Cortex of kidney (tissue), 1 donor: ENCODE measurements around the gene TEC.

ENCODE experiments used
- DNase-seq: peaks from one replicate; lab custom pipeline; 2025; lab: John Stamatoyannopoulos, UW

Gene TEC

GRCh38 chr4:48269861-48270522 is 354 bp upstream of the TEC start:
- DNase-seq = peak; percentile 45

- no peak for DNase-seq
These were observed 2.1 kb downstream of the TEC start for GRCh38 chr4:48267574-48267973.

DNA sequence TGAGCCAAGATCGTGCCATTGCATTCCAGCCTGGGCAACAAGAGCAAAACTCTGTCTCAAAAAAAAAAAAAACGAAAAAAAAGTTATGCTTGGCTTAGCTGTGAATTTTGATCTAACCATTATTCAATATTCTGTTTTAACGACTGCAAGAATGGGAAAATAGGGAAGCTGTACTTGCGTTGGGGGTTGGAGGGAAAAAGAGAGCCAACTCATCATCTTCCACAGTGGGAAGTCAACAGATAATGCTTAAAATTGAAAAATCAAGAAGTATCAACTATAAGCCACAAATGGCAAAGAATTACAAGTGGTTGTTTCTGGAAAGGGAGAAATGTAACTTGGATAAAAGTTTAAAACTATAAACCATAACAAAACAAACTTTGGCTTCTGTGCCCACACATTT is 2.9 kb downstream of the TEC start:
- DNase-seq = no peak

DNA sequence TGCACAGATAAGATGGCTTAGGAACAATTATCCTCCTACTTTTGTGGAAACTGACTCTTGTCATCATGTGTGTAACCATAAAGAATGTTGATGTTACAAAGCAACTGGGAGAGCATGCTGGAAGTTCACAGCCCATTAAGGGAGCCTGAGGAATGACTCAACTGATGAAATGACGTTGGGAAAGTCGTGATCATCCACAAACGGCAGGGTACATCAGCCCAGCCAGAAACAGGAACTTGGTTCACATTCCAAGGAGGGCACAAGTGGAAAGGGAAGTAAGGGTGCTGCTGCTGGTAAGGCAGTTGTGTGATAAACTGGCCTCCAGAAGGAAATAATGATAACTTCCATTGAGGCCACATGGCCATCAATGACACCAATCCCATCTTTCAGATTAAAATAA is 6.7 kb downstream of the TEC start:
- no peak for DNase-seq

DNA sequence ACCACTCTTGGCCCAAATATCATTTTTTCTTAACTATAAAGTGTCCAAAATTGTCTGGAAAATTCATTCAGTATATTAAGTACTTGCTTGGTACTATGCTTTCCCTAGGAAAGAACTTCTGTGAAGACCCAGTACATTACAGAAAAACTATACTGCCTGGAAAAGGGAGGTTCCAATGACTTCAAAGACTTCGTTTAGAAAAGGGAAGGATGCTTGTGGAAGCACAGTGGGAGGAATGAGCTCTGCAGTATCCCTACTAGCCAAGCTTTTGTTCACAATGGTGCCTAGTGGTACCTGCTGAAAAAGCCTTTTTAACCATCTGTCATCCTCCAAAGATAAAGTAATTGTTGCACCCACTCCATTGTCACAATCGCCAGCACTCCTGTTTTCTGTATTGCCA is 7.2 kb downstream of the TEC start:
- DNase-seq = no peak

- DNase-seq = no peak
These were observed 8.4 kb downstream of the TEC start for GRCh38 chr4:48261281-48261680.

DNA sequence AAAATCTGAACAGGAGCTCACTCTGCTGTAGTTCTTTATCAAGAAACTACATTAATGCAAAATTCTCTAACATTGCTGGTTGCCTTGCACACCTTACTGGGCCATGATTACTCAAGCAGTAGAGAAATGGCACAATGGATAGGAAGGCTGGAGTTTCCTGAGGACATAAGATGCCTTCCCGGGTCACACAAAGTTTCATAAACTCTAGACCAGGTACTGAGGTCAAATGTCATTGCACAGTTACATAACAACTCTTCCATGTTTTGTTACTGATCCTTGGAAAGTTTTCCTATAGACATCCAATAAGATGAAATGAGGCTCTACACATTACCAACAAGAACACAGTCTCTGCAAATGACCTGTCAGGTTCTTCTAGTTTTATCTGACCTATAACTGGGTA is 9.9 kb downstream of the TEC start:
- no peak for DNase-seq

DNA sequence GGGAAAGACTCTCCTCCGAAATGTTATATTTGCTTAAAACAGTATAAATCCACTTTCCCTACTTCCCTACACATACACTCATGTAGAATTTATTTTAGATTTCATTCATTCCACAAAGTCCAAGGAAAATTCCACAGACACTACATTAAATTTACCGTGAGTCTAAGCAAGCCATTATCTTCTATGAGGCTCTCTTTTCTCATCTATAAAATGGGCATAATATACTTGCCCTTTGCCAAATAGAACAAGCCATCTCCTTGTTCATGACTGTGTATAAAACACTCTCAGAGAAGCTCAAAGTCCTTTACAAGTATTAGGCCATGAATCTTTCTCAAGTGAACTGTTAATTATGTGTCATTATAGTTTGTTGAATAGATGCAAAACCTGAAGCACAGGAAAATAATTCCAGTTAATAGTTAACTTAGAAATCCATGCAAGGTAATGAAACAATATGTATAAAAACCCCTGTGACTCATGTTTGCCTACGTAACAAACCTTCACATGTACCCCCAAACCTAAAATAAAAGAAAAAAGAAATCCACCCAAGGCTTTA is 10.7 kb downstream of the TEC start:
- no peak for DNase-seq

GRCh38 chr4:48255959-48256342 is 13.7 kb downstream of the TEC start:
- DNase-seq = no peak

GRCh38 chr4:48255072-48255958 is 14.3 kb downstream of the TEC start:
- DNase-seq = no peak

GRCh38 chr4:48254381-48255071 is 15.1 kb downstream of the TEC start:
- no peak for DNase-seq

GRCh38 chr4:48252313-48252712 is 17.3 kb downstream of the TEC start:
- no peak for DNase-seq

DNA sequence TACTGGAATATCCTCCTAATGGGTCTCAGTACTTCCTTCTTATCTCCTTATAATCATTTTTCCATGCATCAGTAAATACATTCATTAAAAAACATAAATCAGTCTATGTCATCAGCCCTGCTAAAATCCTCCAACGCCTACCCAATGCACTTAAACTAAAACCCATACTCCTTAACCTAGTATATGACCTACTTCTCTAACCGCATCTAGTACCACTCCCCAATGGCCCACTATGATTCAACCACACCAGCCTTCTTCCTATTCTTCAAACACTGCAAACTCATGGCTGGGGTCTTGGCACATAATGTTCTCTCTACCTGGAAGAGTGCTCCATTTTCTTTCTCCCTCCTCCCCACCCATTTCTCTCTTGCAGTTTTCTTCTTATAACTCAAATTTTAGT is 18.7 kb downstream of the TEC start:
- DNase-seq = no peak

- DNase-seq = no peak
These were observed 19.3 kb downstream of the TEC start for GRCh38 chr4:48250343-48250742.

GRCh38 chr4:48249378-48249777 is 20.3 kb downstream of the TEC start:
- DNase-seq = no peak

DNA sequence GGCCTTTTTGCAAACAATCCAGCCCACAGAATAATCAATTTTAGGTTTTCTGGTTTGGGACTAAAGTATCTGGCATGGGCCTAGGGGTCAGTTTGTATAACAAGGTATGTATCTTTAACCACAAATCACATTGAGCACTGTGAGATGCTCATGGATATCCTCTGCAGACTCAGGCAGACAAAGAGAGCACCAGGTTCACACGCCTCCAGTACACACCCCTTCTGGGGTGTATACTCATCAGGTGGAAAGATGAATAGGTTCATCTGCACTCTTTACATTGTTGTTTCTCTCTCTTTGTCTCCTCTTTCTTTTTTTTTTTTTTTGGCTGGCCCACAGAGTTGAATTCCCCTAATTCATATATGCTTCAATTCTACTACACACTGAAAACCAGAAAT is 21.1 kb downstream of the TEC start:
- no peak for DNase-seq

DNA sequence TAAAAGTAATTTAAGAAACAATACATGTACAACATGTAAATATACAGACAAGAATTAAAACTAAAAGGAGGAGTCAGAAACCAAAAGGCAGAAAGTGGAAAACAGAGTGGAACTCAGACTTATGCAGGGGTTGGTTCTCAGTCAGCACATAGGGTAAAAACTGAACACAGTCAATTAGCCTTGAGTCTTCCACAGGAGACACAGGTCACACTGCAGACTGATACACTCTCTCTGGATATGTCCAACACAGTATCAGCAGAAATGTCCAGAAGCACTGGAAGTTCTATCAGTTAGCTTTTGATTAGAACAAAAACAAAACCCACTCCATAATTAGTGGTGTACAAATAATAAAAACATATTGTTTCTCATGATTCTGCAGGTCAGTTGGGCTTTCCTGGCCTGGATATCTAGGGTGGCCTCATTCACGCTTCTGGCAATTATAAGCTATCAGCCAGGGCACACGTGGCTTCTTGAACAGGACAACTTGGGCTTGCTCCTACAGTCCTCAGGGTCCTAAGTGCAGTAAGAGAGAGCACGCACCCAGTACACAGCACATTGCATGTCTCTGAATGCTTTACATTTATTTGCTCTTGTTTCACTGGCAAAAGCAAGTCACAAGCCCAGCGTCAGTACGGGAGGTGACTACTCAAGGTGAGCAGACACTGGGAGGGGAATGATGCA is 21.6 kb downstream of the TEC start:
- DNase-seq = no peak

- no peak for DNase-seq
These were observed 22.3 kb downstream of the TEC start for GRCh38 chr4:48247142-48247877.

- no peak for DNase-seq
These were observed 25.0 kb downstream of the TEC start for GRCh38 chr4:48244665-48245064.

DNA sequence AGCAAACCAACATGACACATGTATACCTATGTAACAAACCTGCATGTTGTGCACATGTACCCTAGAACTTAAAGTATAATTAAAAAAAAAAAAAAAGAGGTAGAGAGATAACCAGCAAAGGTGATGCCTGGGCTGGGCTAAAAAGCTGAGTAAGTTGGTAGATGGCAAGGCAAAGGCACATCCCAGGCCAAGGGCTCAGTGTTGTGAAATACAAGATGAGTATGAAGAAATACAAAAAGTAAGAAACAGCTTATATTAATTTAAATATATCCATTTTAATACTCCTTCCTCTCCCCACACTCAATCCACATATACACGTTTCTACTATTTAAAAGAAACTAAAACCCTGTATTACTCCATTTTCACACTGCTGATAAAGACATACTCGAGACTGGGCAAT is 25.8 kb downstream of the TEC start:
- no peak for DNase-seq

- no peak for DNase-seq
These were observed 26.2 kb downstream of the TEC start for GRCh38 chr4:48243429-48243828.
